Endothelial cell (in vitro differentiated cells): ENCODE measurements around the gene CDA. TPM values are rescaled to one million over a fixed set of nuclear protein-coding genes. Genes with fewer than 3 reads are reported as not detected.

ENCODE experiments used
- DNase-seq: peaks from one replicate; pipeline ENCODE4 v3.0.0; 2021; ENCODE audit warnings: low spot score
- H3K27ac Mint-ChIP-seq: one replicate; pipeline ENCODE4 v1.8.0; 2021; ENCODE audit warnings: mixed read lengths, inconsistent platforms; ENCODE audit not compliant: unreplicated experiment
- H3K27me3 Mint-ChIP-seq: one replicate; pipeline ENCODE4 v1.8.0; 2021; ENCODE audit warnings: mild to moderate bottlenecking, moderate library complexity, mixed read lengths, inconsistent platforms; ENCODE audit not compliant: unreplicated experiment
- H3K36me3 Mint-ChIP-seq: one replicate; pipeline ENCODE4 v1.8.0; 2021; ENCODE audit warnings: mild to moderate bottlenecking, low read depth, mixed read lengths, inconsistent platforms; ENCODE audit not compliant: unreplicated experiment
- H3K4me1 Mint-ChIP-seq: one replicate; pipeline ENCODE4 v1.8.0; 2021; ENCODE audit warnings: mild to moderate bottlenecking, mixed read lengths, inconsistent platforms; ENCODE audit not compliant: unreplicated experiment
- H3K4me3 Mint-ChIP-seq: one replicate; pipeline ENCODE4 v1.8.0; 2021; ENCODE audit warnings: mild to moderate bottlenecking, mixed read lengths, inconsistent platforms; ENCODE audit not compliant: unreplicated experiment
- H3K9me3 Mint-ChIP-seq: one replicate; pipeline ENCODE4 v1.8.0; 2021; ENCODE audit warnings: mixed read lengths, inconsistent platforms; ENCODE audit not compliant: unreplicated experiment
- total RNA-seq: library from RNA; stranded (reverse); fragmentation: NEBNext Ultra II Directional; extraction: Animal tissue kit (Norgen Biotek cat#: 25700); gene quantifications from one replicate; pipeline ENCODE4 v1.2.1, GENCODE V29; 2021; ENCODE audit not compliant: unreplicated experiment
- TF ChIP-seq, protein P1 (sequence below): fragments of 200-600 bp; sonication (generic); IDR thresholded peaks from one replicate; pipeline ENCODE4 v1.5.0; 2021; ENCODE audit warnings: antibody characterized with exemption; ENCODE audit not compliant: unreplicated experiment

The CDA gene
- total RNA-seq, 1 donor from 2014 or later: 1.1 TPM

DNA sequence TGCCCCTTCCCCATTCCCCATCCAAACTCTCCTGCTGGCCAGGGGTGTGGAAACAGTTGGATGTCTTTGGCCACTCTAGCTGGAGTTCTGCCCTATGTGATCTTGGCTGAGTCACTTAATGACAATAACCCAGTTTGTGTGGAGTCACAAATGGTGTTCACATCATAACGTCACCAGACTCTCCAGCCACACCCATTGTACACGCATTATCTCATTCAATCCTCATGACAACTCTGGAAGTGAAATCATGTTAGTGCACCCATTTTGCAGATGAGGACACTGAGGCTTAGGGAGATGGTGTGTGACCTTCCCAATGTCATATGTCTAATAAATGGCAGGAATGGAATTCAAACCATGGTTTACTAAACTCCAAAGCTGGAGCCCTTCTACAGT lies 1.2 kb upstream of the CDA start:
- peaks cover 16% of the 10 kb centered on the region for H3K4me1 Mint-ChIP-seq
- no peak overlapping the region for H3K27ac Mint-ChIP-seq
- DNase-seq: no peak
- H3K9me3 Mint-ChIP-seq: no peaks in the 10 kb centered on the region
- no peak overlapping the region for H3K4me3 Mint-ChIP-seq
- no peaks in the 10 kb centered on the region for H3K36me3 Mint-ChIP-seq
- peaks cover 8% of the 10 kb centered on the region for H3K27me3 Mint-ChIP-seq
- TF ChIP-seq, protein P1, sequence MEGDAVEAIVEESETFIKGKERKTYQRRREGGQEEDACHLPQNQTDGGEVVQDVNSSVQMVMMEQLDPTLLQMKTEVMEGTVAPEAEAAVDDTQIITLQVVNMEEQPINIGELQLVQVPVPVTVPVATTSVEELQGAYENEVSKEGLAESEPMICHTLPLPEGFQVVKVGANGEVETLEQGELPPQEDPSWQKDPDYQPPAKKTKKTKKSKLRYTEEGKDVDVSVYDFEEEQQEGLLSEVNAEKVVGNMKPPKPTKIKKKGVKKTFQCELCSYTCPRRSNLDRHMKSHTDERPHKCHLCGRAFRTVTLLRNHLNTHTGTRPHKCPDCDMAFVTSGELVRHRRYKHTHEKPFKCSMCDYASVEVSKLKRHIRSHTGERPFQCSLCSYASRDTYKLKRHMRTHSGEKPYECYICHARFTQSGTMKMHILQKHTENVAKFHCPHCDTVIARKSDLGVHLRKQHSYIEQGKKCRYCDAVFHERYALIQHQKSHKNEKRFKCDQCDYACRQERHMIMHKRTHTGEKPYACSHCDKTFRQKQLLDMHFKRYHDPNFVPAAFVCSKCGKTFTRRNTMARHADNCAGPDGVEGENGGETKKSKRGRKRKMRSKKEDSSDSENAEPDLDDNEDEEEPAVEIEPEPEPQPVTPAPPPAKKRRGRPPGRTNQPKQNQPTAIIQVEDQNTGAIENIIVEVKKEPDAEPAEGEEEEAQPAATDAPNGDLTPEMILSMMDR: no peak

DNA sequence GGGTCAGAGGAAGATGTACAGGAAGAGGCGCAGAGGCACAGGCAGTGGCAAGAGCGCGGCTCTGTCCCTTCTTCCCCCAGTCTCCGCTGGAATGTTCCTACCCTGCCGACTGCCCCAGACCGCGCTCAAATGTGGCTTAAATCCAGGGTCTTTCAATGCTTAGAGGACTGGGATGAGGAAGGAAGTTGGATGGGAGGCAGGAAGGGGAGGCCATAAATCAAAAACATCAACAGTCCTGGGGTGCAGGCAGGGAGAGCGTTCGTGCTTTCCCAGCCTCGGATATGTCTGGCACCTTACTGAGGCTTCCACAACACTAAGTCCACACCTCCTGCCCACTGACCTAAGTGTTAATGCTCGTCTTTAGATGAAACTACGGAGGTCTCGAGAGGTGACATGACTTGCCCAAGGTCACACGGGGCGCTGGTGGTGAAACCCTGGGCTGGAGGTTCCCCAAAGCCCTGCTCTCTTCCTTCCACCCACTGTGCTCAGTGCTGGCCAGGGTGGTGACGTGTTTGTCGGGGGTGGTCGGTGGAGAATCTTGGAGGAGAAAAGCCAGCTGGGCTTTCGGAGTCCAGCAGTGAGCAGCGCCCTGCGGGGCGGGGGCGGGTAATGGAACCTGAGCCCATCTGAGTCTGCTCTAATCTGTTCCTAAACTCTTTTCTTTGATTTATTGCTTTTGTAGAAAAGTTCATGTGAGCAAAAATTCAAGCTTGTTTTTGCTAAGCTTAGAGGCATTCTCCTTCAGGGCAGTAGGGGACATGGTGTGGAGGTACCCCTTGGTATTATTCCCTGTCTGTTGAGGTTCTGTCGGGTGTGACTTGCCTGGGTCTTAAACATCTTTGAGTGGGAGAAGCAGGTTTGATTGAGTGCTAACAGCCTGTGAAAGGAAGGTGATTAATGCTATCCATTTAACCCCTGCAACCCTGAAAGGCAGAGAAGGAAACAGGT lies 708 bp downstream of the CDA start:
- H3K27ac Mint-ChIP-seq: no peak overlapping the region
- peaks cover 11% of the 10 kb centered on the region for H3K27me3 Mint-ChIP-seq
- DNase-seq: no peak
- no peaks in the 10 kb centered on the region for H3K9me3 Mint-ChIP-seq
- H3K4me3 Mint-ChIP-seq: no peak overlapping the region
- TF ChIP-seq, protein P1: no peak
- no peaks in the 10 kb centered on the region for H3K36me3 Mint-ChIP-seq
- H3K4me1 Mint-ChIP-seq: peaks cover 16% of the 10 kb centered on the region

DNA sequence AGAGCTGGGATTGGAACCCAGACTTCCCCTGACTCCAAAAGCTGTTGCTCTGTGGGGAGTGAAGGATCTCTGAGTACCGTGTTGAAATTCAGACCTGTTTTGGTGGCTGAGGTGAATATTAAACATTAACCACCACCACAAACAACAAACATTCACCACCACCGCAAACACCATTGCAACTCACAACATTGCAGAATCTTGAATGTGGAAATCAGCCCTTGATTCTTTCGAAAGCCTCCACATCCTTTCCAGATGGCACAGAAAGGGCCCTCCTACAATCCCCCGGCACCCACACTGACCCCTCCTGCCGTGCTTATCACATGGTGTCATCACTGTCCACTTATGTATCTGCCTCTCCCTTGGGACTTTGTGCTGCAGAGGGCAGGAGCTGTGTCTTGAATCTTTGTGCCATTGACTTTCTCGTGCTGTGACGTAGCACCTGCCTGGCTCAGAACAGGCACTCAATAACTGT lies 1.4 kb downstream of the CDA start:
- Mint-ChIP-seq H3K27ac (no peak overlapping the region), H3K4me1 (peaks cover 16% of the 10 kb centered on the region), H3K9me3 (no peaks in the 10 kb centered on the region), H3K36me3 (no peaks in the 10 kb centered on the region), H3K4me3 (no peak overlapping the region), H3K27me3 (peaks cover 11% of the 10 kb centered on the region)
- DNase-seq: no peak
- TF ChIP-seq, protein P1: no peak

DNA sequence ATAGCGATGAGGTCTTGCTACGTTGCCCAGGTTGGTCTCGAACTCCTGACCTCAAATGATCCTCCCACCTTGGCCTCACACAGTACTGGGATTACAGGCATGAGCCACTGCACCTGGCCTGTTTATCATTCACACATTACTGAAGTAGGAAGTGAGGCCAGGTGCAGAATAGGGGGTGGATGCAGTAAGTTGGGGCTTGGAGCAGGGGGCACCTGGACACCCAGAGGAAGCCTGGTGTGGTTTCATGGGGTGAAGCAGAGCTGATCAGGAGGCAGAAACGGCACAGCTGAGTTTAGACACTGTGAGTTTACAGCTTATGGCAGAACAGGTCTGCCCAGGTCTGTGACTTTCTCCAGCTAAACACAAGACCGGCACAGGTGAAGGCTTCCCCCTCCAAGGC lies 4.9 kb downstream of the CDA start:
- TF ChIP-seq, protein P1: no peak
- Mint-ChIP-seq H3K27ac (no peak overlapping the region), H3K4me3 (no peak overlapping the region), H3K4me1 (peaks cover 22% of the 10 kb centered on the region), H3K36me3 (no peaks in the 10 kb centered on the region), H3K9me3 (no peaks in the 10 kb centered on the region), H3K27me3 (peaks cover 9% of the 10 kb centered on the region)
- no peak for DNase-seq

DNA sequence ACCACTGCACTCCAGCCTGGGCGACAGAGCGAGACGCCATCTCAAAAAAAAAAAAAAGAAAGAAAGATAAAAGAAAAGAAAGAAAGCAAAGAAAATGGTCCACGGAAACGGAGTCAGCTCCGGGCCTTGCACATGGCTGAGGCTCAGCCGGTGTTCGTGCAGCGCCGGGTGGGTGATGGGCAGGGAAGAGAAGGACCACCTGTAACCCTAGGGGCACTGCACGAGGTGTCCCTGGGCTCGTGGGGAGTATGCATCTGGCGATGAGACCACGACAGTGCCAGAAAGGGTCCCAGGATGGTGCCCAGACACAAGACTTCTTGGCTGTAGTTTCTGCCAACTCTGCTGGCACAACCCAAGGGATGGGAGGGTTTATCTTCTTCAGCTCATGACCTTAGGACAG lies 5.8 kb downstream of the CDA start:
- H3K27me3 Mint-ChIP-seq: peaks cover 9% of the 10 kb centered on the region
- no peak overlapping the region for H3K4me3 Mint-ChIP-seq
- H3K36me3 Mint-ChIP-seq: no peaks in the 10 kb centered on the region
- H3K27ac Mint-ChIP-seq: no peak overlapping the region
- H3K4me1 Mint-ChIP-seq: peaks cover 14% of the 10 kb centered on the region
- DNase-seq: no peak
- TF ChIP-seq, protein P1: no peak
- no peaks in the 10 kb centered on the region for H3K9me3 Mint-ChIP-seq
